GM21390 (cell line): Measurements from ENCODE around the gene WDR47.

Source experiments
- ATAC-seq: cut with Tn5 transposase; IDR thresholded peaks from one replicate; pipeline ENCODE4 v1.9.1; 2021; ENCODE audit not compliant: unreplicated experiment

The WDR47 gene

GRCh38 chr1:109041621-109042468, at the start of gene WDR47:
TSS of gene WDR47 (minus strand) at chr1:109042102. CDS start at chr1:109023512, 18,590 bp downstream.
- ATAC-seq, result peak; percentile 92

- peak; percentile 55 for ATAC-seq
Measured at GRCh38 chr1:109091078-109091838, 49.4 kb upstream of the WDR47 start.

- ATAC-seq, result peak; percentile 92
Measured at GRCh38 chr1:109090196-109091077, 48.5 kb upstream of the WDR47 start, which contains the start of gene TMEM167B. TSS of gene TMEM167B (plus strand) at chr1:109090764. CDS start at chr1:109090873, 109 bp downstream.

GRCh38 chr1:109089242-109090015, 47.5 kb upstream of the WDR47 start:
- ATAC-seq, result no peak

- ATAC-seq, result no peak
Measured at GRCh38 chr1:109084563-109085517, 42.9 kb upstream of the WDR47 start.

- ATAC-seq, result no peak
Measured at GRCh38 chr1:109083923-109084322, 42.0 kb upstream of the WDR47 start.

- ATAC-seq, result no peak
Measured at GRCh38 chr1:109083501-109083900, 41.6 kb upstream of the WDR47 start.

GRCh38 chr1:109080441-109081082, 38.7 kb upstream of the WDR47 start:
- no peak for ATAC-seq

- ATAC-seq, result no peak
Measured at GRCh38 chr1:109079240-109079622, 37.3 kb upstream of the WDR47 start.

GRCh38 chr1:109078317-109078716, 36.4 kb upstream of the WDR47 start:
- ATAC-seq, result no peak

GRCh38 chr1:109075531-109076490, 33.9 kb upstream of the WDR47 start, which contains the start of gene TAF13:
TSS of gene TAF13 (minus strand) at chr1:109076003. CDS start at chr1:109075947, 56 bp downstream.
- peak; percentile 100 for ATAC-seq

- no peak for ATAC-seq
Measured at GRCh38 chr1:109069294-109069693, 27.4 kb upstream of the WDR47 start.

GRCh38 chr1:109067883-109068282, 26.0 kb upstream of the WDR47 start:
- ATAC-seq, result no peak

- ATAC-seq, result no peak
Measured at GRCh38 chr1:109065137-109065536, 23.2 kb upstream of the WDR47 start.

- no peak for ATAC-seq
Measured at GRCh38 chr1:109061183-109061582, 19.3 kb upstream of the WDR47 start.

GRCh38 chr1:109060707-109061106, 18.8 kb upstream of the WDR47 start:
- ATAC-seq, result no peak

- no peak for ATAC-seq
Measured at GRCh38 chr1:109059026-109059425, 17.1 kb upstream of the WDR47 start.
